Small intestine (tissue), 7 donors: Measurements from ENCODE around the gene TNFRSF21. TPM values are rescaled to one million over a fixed set of nuclear protein-coding genes. Genes with fewer than 3 reads are reported as not detected.

Source experiments
- DNase-seq, 2 donors: peaks; one replicate each; pipeline versions ENCODE4 v3.0.0 to v3.0.0-alpha.2; 2013
- FAIRE-seq: peaks from 2 replicates; lab custom pipeline; 2012; peaks lifted over from hg19 to GRCh38; lab: Jason Lieb, UNC
- H3K27ac ChIP-seq, 3 donors: one replicate each; pipeline ENCODE4 v1.5.1; 2013; ENCODE audit warnings: low read length in 2 of 3, mild to moderate bottlenecking in 2 of 3, control low read depth in 1 of 3, inconsistent platforms in 1 of 3, low read depth in 1 of 3, moderate library complexity in 1 of 3
- H3K27me3 ChIP-seq, 3 donors: one replicate each; pipeline ENCODE4 v1.6.1; 2013; ENCODE audit warnings: low read length in 3 of 3, inconsistent platforms in 1 of 3; ENCODE audit not compliant: control insufficient read depth in 3 of 3, insufficient read depth in 3 of 3
- H3K36me3 ChIP-seq, 3 donors: one replicate each; pipeline ENCODE4 v1.6.1; 2013; ENCODE audit warnings: low read length in 3 of 3, inconsistent platforms in 1 of 3, low read depth in 1 of 3, mild to moderate bottlenecking in 1 of 3, moderate library complexity in 1 of 3; ENCODE audit not compliant: control insufficient read depth in 3 of 3, insufficient read depth in 2 of 3
- H3K4me1 ChIP-seq, 3 donors: one replicate each; pipeline ENCODE4 v1.6.1; 2013; ENCODE audit warnings: low read length in 2 of 3, inconsistent platforms in 1 of 3, low read depth in 1 of 3, mild to moderate bottlenecking in 1 of 3, moderate library complexity in 1 of 3; ENCODE audit not compliant: control insufficient read depth in 3 of 3, insufficient read depth in 2 of 3
- H3K4me3 ChIP-seq, 3 donors: one replicate each; pipeline ENCODE4 v1.5.1; 2013; ENCODE audit warnings: low read length in 3 of 3, control low read depth in 1 of 3, inconsistent platforms in 1 of 3, low read depth in 1 of 3, mild to moderate bottlenecking in 1 of 3, moderate library complexity in 1 of 3
- H3K9me3 ChIP-seq, 2 donors: one replicate each; pipeline ENCODE4 v1.6.1; 2013; ENCODE audit warnings: low read depth in 1 of 2, low read length in 1 of 2; ENCODE audit not compliant: control insufficient read depth in 2 of 2, insufficient read depth in 1 of 2
- WGBS, 3 donors: extraction: QIAGEN DNeasy Blood & Tissue Kit; methylation state at CpG; one replicate each; pipeline ENCODE4 v1.1.7; 2013; 5-methylcytosine and 5-hydroxymethylcytosine counted together
- polyA plus RNA-seq, 4 donors: library from polyadenylated mRNA; stranded (reverse) in 3 of 4; unstranded in 1 of 4; fragments of 200-250 nt in 3 of 4; fragments of 120-200 nt in 1 of 4; gene quantifications; one replicate each; pipeline versions ENCODE4 v1.2.1 to v1.2.3, GENCODE V29; 2013
- donor health status: healthy with polysubstance abuse.
- donor health status: control.
- donor health status: control.
- donor health status: Bipolar disorder and iron deficiency.
- donor health status: healthy.

The TNFRSF21 gene
- polyA plus RNA-seq, 4 donors: 5.4 to 28.8 (median 7.6) TPM

DNA sequence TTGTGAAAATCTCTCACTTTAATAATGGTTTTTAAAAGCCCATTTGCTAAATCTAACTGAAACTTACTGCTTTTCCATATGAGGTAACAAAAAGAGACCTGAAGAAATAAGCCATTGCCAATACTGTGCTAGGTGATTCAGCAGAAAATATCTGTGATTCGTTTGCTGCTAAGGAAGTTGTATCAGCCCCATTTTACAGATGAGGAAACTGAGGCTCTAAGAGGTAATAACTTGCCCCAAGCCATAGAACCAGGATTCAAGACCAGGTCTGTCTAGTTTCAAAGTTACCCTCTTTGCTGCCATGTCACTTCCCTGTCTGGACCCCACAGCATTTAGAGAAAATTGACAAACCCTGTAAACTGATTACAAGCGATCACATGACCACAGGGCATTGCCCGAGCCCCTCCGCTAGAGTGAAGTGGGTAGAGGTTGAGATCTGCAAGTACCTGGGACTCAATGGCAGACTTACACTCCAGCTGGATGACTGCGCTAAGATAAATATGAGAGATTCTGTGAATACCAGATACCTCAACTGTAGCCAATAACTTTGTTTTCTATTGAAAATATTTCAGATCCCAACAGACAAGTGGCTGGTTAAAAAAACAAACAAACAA is 69.3 kb downstream of the TNFRSF21 start:
- peaks cover 5 to 37% (median 11%) of the 10 kb centered on the region in 3 donors for H3K4me1 ChIP-seq

DNA sequence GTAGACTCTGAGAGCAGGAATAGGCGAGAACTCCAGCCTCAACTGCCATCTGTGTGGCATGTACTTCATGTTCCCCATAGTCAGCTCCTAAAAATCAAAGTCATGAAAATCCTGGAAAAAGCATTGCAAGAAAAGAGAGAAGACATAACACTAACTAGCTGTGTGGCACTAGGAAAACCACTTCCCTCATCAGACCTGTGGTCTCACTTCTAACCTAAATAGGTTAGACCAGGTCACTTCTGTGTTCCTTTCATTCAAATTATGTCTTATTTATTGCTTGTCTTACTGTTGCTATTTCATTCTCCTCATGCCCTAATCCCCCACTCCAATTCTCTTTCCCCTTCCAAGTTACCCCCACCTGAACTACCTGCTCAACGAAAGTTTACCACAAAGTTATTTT is 70.2 kb downstream of the TNFRSF21 start:
- H3K27ac ChIP-seq: no peak overlapping the region
- H3K27me3 ChIP-seq: no peaks in the 10 kb centered on the region
- FAIRE-seq (no peak), DNase-seq (no peak)
- H3K4me3 ChIP-seq: no peak overlapping the region
- H3K36me3 ChIP-seq: peaks cover 0 to 4% (median 0%) of the 10 kb centered on the region in 3 donors
- H3K4me1 ChIP-seq: peaks cover 7 to 42% (median 11%) of the 10 kb centered on the region in 3 donors
- 84 to 93% (median 92%) methylated on average over 2 of the region's 2 CpGs for WGBS, 3 donors
- H3K9me3 ChIP-seq: no peaks in the 10 kb centered on the region

More for the DNA sequence above, 69.3 kb downstream of the TNFRSF21 start:
- H3K27ac ChIP-seq: no peak overlapping the region
- peaks cover 0 to 2% (median 0%) of the 10 kb centered on the region in 3 donors for H3K36me3 ChIP-seq
- no peak for FAIRE-seq
- no peak overlapping the region for H3K4me3 ChIP-seq
- no peaks in the 10 kb centered on the region for H3K9me3 ChIP-seq
- H3K27me3 ChIP-seq: no peaks in the 10 kb centered on the region
- DNase-seq: no peak
- 90 to 94% (median 93%) methylated on average over 5 of the region's 5 CpGs for WGBS, 3 donors

DNA sequence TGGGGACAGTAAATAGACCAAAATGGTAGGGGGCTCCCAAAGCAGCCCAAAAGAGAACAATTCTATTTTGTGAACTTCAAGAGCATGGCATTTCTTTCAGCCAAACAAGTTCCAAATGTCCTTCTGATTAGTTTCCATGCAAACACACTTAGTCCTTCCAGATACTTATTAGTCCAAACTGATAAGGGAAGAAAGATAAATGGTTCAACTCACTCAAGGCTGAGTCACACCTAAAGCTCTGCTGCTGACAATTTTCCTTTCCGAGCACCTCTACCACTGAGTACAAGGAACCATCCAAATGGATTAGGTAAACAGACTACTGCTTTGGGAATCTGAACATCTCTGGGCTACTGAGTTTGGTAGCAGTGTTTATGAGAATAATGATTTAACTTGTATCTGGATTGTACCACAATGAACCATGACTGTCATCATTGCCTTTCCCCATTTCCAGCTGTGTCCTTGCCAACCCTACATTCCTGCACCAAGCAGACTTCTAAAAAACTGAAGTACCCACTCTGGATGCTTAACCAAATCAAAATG is 71.2 kb downstream of the TNFRSF21 start:
- WGBS, 3 donors: 22 to 67% (median 42%) methylated on average over 1 of the region's 1 CpG
- Histone ChIP-seq H3K36me3 (peaks cover 0 to 11% (median 0%) of the 10 kb centered on the region in 3 donors), H3K4me1 (peaks cover 7 to 45% (median 11%) of the 10 kb centered on the region in 3 donors), H3K4me3 (no peak overlapping the region), H3K27ac (peak overlapping the region in 1 of 3 donors; percentile 49), H3K9me3 (no peaks in the 10 kb centered on the region), H3K27me3 (no peaks in the 10 kb centered on the region)
- FAIRE-seq: no peak
- peak; percentile 51 to 79 for DNase-seq

DNA sequence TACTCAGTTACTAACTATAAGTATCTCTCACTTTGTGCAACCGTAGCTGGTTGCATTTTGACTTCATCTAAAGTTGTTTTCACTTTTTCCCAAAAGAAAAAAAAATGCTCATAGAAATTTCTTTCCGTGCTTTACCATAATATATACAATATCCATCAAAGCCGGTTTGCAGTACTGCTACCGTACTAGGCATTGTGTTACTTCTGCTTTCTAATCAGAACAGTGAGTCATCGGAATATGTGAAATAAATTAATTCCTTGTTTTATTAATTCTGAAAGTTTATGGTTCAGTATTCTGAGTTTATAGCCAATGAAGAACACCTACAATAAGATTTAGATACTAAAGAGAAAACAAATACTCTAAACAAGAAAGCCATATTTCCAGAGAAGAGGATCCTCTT is 72.5 kb downstream of the TNFRSF21 start:
- Histone ChIP-seq H3K4me3 (no peak overlapping the region), H3K4me1 (peaks cover 7 to 39% (median 9%) of the 10 kb centered on the region in 3 donors), H3K27me3 (no peaks in the 10 kb centered on the region), H3K27ac (peak overlapping the region in 1 of 3 donors; percentile 82), H3K9me3 (no peaks in the 10 kb centered on the region), H3K36me3 (peaks cover 0 to 15% (median 0%) of the 10 kb centered on the region in 3 donors)
- FAIRE-seq (no peak), DNase-seq (no peak)
- 78 to 85% (median 79%) methylated on average over 5 of the region's 5 CpGs for WGBS, 3 donors

DNA sequence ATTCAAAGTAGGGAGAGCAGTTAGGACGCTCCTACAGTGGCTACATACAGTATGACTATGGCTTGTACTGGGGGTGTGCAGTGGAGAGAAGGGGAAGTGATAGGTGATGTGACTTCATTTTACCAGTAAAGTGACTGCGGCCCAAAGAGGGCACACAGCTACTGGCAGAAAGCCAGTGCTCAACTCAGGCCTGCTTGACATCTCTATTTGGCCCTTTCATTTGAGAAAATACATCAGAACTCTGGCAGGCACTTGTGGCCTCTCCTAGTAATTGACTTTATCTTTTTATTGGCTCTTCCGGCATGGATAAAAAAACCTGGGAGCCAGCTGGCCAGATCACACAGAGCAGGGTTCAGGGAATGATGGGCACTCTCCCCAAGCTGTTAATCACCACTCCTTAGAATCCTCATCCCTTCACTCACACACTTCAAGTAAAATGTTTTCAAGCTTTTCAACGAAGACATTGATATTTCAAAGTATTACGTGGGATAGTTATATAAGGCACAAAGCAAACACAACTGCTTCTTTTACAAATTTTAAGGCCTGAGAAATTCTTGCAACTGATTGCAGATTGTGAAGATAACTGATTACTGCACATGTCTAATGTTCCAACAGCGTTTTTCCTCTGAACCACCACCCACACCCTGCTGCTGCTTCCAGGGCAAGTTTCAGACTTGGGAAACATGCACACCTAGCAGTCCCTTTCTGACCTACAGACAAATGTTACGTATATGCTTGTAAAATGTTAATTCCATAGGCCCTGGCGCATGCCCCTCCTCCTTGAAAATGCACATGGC is 73.5 kb downstream of the TNFRSF21 start:
- FAIRE-seq: no peak
- H3K27ac ChIP-seq: peak overlapping the region; percentile 53 to 82 (median 68)
- 31 to 60% (median 41%) methylated on average over 8 of the region's 8 CpGs for WGBS, 3 donors
- peaks cover 0 to 15% (median 0%) of the 10 kb centered on the region in 3 donors for H3K36me3 ChIP-seq
- H3K9me3 ChIP-seq: no peaks in the 10 kb centered on the region
- no peak overlapping the region for H3K4me3 ChIP-seq
- peak; percentile 79 to 89 for DNase-seq
- H3K27me3 ChIP-seq: no peaks in the 10 kb centered on the region
- H3K4me1 ChIP-seq: peaks cover 5 to 37% (median 7%) of the 10 kb centered on the region in 3 donors

DNA sequence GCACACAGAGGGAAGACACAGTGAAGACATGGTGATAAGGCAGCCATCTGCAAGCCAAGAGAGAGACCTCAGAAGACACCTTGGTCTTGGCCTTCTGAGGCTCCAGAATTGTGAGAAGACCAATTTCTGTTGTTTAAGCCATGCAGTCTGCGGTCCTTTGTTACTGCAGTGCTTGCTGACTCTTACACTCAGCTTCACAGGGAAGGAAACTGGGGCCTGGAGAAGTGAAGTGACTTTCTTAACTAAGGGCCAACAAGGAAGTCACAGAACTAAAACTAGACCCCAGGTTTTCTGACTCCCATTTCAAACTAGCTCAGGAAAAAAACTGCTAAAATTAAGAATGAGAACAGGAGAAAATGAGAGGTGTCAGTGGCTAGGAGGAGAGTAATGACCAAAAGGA is 74.3 kb downstream of the TNFRSF21 start:
- Histone ChIP-seq H3K9me3 (no peaks in the 10 kb centered on the region), H3K27ac (peak overlapping the region; percentile 41 to 82 (median 41)), H3K36me3 (peaks cover 0 to 15% (median 0%) of the 10 kb centered on the region in 3 donors), H3K4me1 (peaks cover 5 to 37% (median 7%) of the 10 kb centered on the region in 3 donors), H3K27me3 (no peaks in the 10 kb centered on the region), H3K4me3 (no peak overlapping the region)
- WGBS, 3 donors: 89 to 96% (median 93%) methylated on average over 1 of the region's 1 CpG
- DNase-seq: no peak
- FAIRE-seq: no peak

DNA sequence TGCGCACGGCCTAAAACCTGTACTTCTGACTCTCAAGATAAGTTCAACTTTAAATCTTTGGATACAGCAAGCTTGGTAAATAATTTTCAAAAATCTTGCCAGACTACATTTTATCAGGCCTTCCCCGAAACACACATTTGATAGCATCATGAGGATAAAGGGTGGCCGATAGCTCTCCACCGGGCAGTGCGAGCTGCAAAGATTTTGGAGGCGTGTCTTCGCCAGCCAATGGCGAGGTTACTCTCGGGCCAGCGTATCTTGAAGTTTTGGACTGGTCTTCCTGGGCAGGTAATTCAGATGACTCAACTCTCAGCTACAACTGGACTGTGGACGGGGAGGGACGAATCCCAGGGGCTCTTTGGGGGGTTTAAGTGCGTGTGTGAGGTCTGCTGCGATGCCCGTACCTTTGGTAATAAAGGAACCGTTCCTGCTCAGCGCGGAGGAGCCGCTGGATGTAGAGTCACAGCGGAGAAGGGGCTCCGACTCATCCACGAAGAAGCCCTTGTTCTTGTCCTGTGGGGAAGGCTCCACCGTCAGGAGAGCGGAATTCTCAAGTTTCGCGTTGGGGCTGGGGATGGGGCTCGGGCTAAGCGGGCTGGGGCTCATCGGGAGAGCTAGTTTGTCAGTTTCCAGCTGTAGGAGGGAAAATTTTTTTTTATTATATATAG is 75.3 kb downstream of the TNFRSF21 start:
- peak overlapping the region in 1 of 3 donors; percentile 82 for H3K27ac ChIP-seq
- peaks cover 5 to 37% (median 7%) of the 10 kb centered on the region in 3 donors for H3K4me1 ChIP-seq
- H3K9me3 ChIP-seq: no peaks in the 10 kb centered on the region
- peaks cover 0 to 15% (median 0%) of the 10 kb centered on the region in 3 donors for H3K36me3 ChIP-seq
- FAIRE-seq (no peak), DNase-seq (peak in 1 of 2 donors; percentile 57)
- no peak overlapping the region for H3K4me3 ChIP-seq
- no peaks in the 10 kb centered on the region for H3K27me3 ChIP-seq
- 87 to 89% (median 88%) methylated on average over 30 of the region's 30 CpGs for WGBS, 3 donors

DNA sequence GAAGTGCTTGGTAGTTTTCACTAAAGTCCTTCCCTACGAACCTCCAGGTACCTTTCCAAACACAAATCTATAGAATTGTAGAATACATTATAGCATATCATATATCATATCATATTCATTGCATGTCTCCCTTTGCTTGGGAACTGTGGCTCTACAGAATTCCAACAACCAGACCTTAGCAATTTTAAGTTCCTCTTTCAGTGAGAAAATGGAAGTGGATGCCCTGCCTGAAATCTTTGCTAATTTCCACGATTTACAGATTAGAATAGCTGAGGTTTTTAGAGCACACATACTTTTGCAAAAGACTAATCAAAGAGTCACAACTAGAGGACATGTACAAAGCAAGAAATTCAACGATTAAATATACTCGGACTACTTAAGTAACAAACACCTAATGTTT is 78.6 kb downstream of the TNFRSF21 start:
- FAIRE-seq (no peak), DNase-seq (no peak)
- Histone ChIP-seq H3K27me3 (no peaks in the 10 kb centered on the region), H3K4me3 (no peak overlapping the region), H3K36me3 (peaks cover 0 to 13% (median 0%) of the 10 kb centered on the region in 3 donors), H3K9me3 (no peaks in the 10 kb centered on the region), H3K4me1 (peaks cover 0 to 15% (median 4%) of the 10 kb centered on the region in 3 donors), H3K27ac (peak overlapping the region in 1 of 3 donors; percentile 2)
- WGBS, 3 donors: 73 to 85% (median 80%) methylated on average over 4 of the region's 4 CpGs
